HG03139 (cell line): ENCODE measurements around the gene HIVEP2.

Experiments
- ATAC-seq: cut with Tn5 transposase; IDR thresholded peaks from one replicate; pipeline ENCODE4 v1.9.1; 2021; ENCODE audit not compliant: unreplicated experiment

The HIVEP2 gene

GRCh38 chr6:142752348-142752747 lies 192.6 kb downstream of the HIVEP2 start:
- no peak for ATAC-seq

- no peak for ATAC-seq
Measured at GRCh38 chr6:142751452-142751851, 193.5 kb downstream of the HIVEP2 start.

GRCh38 chr6:142750998-142751397 lies 194.0 kb downstream of the HIVEP2 start:
- ATAC-seq: no peak

GRCh38 chr6:142749556-142749955 lies 195.4 kb downstream of the HIVEP2 start:
- ATAC-seq: no peak

- peak; percentile 76 for ATAC-seq
Measured at GRCh38 chr6:142746524-142746923, 198.5 kb downstream of the HIVEP2 start.

GRCh38 chr6:142744836-142745235 lies 200.1 kb downstream of the HIVEP2 start:
- ATAC-seq: no peak

- ATAC-seq: no peak
Measured at GRCh38 chr6:142740449-142740848, 204.5 kb downstream of the HIVEP2 start.

- ATAC-seq: no peak
Measured at GRCh38 chr6:142738731-142739130, 206.2 kb downstream of the HIVEP2 start.

GRCh38 chr6:142738035-142738396 lies 207.0 kb downstream of the HIVEP2 start:
- ATAC-seq: no peak

- no peak for ATAC-seq
Measured at GRCh38 chr6:142737368-142738034, 207.5 kb downstream of the HIVEP2 start.

- no peak for ATAC-seq
Measured at GRCh38 chr6:142735204-142735603, 209.8 kb downstream of the HIVEP2 start.

- no peak for ATAC-seq
Measured at GRCh38 chr6:142732790-142733189, 212.2 kb downstream of the HIVEP2 start.

GRCh38 chr6:142731611-142732010 lies 213.4 kb downstream of the HIVEP2 start:
- no peak for ATAC-seq

- ATAC-seq: no peak
Measured at GRCh38 chr6:142729618-142730017, 215.4 kb downstream of the HIVEP2 start.

GRCh38 chr6:142728910-142729481 lies 216.0 kb downstream of the HIVEP2 start:
- no peak for ATAC-seq

- no peak for ATAC-seq
Measured at GRCh38 chr6:142728364-142728763, 216.6 kb downstream of the HIVEP2 start.

GRCh38 chr6:142726616-142727015 lies 218.4 kb downstream of the HIVEP2 start:
- ATAC-seq: no peak

GRCh38 chr6:142725024-142725770 lies 219.8 kb downstream of the HIVEP2 start:
- no peak for ATAC-seq

- no peak for ATAC-seq
Measured at GRCh38 chr6:142722841-142723240, 222.1 kb downstream of the HIVEP2 start.

- no peak for ATAC-seq
Measured at GRCh38 chr6:142722012-142722411, 223.0 kb downstream of the HIVEP2 start.

GRCh38 chr6:142721215-142721920 lies 223.6 kb downstream of the HIVEP2 start:
- no peak for ATAC-seq
